ENCODE results near the gene VPS37B.

DNA sequence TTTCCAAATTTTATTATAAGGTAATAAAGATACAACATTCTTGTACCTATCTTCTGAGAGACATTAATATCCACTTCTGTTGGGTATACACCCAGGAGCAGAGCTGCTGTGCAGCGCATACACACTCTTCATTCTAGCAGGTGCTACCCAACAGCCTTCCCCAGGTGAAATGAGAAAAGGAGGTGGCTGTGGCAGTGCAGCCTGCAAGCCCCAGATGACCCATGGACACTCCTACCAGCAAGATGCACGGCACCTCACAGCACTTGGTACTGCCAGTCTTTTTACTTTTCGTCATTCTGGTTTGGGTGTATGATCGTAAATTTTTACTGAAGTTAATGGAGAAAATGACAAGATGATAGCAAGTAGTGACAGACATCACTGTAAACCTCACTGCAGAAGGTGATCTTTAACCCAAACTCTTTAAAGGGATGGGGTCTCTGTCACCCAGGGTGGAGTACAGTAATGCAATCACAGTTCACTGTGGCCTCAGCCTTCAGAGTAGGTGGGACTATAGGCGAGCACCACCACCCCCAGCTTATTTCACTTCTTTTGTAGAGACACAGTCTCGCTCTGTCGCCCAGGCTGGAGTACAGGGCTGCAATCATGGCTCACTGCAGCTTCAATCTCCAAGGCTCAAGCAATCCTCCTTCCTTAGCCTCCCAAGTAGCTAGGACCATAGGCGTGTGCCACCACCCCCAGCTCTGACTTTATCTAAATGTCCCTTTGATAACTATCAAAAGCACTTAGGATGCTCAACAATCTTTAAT is 26.5 kb downstream of the VPS37B start:
- TF ChIP-seq, protein P1, sequence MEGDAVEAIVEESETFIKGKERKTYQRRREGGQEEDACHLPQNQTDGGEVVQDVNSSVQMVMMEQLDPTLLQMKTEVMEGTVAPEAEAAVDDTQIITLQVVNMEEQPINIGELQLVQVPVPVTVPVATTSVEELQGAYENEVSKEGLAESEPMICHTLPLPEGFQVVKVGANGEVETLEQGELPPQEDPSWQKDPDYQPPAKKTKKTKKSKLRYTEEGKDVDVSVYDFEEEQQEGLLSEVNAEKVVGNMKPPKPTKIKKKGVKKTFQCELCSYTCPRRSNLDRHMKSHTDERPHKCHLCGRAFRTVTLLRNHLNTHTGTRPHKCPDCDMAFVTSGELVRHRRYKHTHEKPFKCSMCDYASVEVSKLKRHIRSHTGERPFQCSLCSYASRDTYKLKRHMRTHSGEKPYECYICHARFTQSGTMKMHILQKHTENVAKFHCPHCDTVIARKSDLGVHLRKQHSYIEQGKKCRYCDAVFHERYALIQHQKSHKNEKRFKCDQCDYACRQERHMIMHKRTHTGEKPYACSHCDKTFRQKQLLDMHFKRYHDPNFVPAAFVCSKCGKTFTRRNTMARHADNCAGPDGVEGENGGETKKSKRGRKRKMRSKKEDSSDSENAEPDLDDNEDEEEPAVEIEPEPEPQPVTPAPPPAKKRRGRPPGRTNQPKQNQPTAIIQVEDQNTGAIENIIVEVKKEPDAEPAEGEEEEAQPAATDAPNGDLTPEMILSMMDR (IDR thresholded peaks at IDR 0.05), result no peak
- TF ChIP-seq POLR2A (IDR thresholded peaks at IDR 0.05), result no peak

Data from uterus (tissue), 2 donors.